GM18511 (cell line): ENCODE results near the gene RAB11FIP3.
"Not testable (repeated sequence)": the region's sequence is repeated elsewhere in the genome, so short reads cannot be mapped to it uniquely, and the experiment has no call there.

Experiments used
- ATAC-seq: cut with Tn5 transposase; IDR thresholded peaks from one replicate; pipeline ENCODE4 v1.9.1; 2021; ENCODE audit warnings: mild to moderate bottlenecking, moderate library complexity; ENCODE audit not compliant: unreplicated experiment

The RAB11FIP3 gene

GRCh38 chr16:392450-393030 is 32.9 kb upstream of the RAB11FIP3 start:
- ATAC-seq, result no peak

- ATAC-seq, result no peak
Observed at GRCh38 chr16:396199-396598, 29.2 kb upstream of the RAB11FIP3 start.

- ATAC-seq, result no peak
Observed at GRCh38 chr16:396605-397004, 28.8 kb upstream of the RAB11FIP3 start.

- ATAC-seq, result no peak
Observed at GRCh38 chr16:397135-397661, 28.3 kb upstream of the RAB11FIP3 start, which contains the start of gene NME4. TSS of gene NME4 (plus strand) at chr16:397199. CDS start at chr16:397223, 24 bp downstream.

- no peak for ATAC-seq
Observed at GRCh38 chr16:397736-398332, 27.6 kb upstream of the RAB11FIP3 start.

- no peak for ATAC-seq
Observed at GRCh38 chr16:398561-399339, 26.7 kb upstream of the RAB11FIP3 start.

- no peak for ATAC-seq
Observed at GRCh38 chr16:399340-400019, 26.0 kb upstream of the RAB11FIP3 start.

GRCh38 chr16:400061-400591 is 25.3 kb upstream of the RAB11FIP3 start:
- ATAC-seq, result no peak

- ATAC-seq, result peak; percentile 65
Observed at GRCh38 chr16:401468-402348, 23.7 kb upstream of the RAB11FIP3 start, which contains the start of gene DECR2. TSS of gene DECR2 (plus strand) at chr16:401885. CDS start at chr16:401964, 79 bp downstream.

- ATAC-seq, result no peak
Observed at GRCh38 chr16:404971-405486, 20.4 kb upstream of the RAB11FIP3 start.

- no peak for ATAC-seq
Observed at GRCh38 chr16:405548-406506, 19.6 kb upstream of the RAB11FIP3 start.

- ATAC-seq, result no peak
Observed at GRCh38 chr16:407253-407652, 18.2 kb upstream of the RAB11FIP3 start.

GRCh38 chr16:410516-411178 is 14.8 kb upstream of the RAB11FIP3 start:
- no peak for ATAC-seq

- ATAC-seq, result no peak
Observed at GRCh38 chr16:411576-412265, 13.7 kb upstream of the RAB11FIP3 start.

- no peak for ATAC-seq
Observed at GRCh38 chr16:414395-415169, 10.9 kb upstream of the RAB11FIP3 start.

- not testable (repeated sequence) for ATAC-seq
Observed at GRCh38 chr16:415170-415498, 10.3 kb upstream of the RAB11FIP3 start.

- not testable (repeated sequence) for ATAC-seq
Observed at GRCh38 chr16:422179-422578, 3.3 kb upstream of the RAB11FIP3 start.
